Measurements from ENCODE around the gene MREG.
"Not testable (repeated sequence)": the region's sequence is repeated elsewhere in the genome, so short reads cannot be mapped to it uniquely, and the experiment has no call there.

The MREG gene

DNA sequence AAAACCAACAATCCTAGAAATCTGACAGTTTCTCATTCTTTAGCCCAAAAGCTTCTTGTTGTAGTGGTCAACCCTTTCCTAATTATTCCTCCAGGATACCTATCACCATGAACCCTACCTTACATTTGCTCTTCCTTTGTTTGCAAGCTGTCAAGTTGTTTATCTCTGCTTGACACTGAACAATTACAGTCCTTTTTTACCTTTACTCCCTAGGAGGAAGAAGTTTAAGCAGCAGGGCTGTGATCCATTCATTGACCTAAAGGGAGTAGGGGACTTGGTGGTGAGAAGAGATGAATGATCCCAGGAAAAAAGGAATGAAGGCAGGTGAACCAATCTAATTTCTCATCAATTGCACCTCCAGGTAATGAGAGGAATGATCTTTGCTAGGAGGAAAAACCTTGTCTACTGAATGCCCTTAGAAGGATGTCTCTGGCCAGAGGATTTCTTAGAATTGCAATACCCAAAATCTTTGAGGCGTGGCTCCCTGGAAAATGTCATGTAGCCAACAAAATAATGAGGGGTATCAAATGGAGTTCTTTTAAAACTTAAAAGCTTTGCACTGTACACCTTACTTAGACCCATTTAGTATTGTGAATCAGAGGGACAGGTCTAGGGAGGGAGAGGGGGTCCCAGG lies 47.7 kb downstream of the MREG start:
- no peak for DNase-seq (ENCODE audit: low read depth)
- no peak overlapping the region for H3K4me3 ChIP-seq (ENCODE audit: low read depth, low read length)
- TF ChIP-seq, protein P1, sequence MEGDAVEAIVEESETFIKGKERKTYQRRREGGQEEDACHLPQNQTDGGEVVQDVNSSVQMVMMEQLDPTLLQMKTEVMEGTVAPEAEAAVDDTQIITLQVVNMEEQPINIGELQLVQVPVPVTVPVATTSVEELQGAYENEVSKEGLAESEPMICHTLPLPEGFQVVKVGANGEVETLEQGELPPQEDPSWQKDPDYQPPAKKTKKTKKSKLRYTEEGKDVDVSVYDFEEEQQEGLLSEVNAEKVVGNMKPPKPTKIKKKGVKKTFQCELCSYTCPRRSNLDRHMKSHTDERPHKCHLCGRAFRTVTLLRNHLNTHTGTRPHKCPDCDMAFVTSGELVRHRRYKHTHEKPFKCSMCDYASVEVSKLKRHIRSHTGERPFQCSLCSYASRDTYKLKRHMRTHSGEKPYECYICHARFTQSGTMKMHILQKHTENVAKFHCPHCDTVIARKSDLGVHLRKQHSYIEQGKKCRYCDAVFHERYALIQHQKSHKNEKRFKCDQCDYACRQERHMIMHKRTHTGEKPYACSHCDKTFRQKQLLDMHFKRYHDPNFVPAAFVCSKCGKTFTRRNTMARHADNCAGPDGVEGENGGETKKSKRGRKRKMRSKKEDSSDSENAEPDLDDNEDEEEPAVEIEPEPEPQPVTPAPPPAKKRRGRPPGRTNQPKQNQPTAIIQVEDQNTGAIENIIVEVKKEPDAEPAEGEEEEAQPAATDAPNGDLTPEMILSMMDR (IDR thresholded peaks at IDR 0.05; ENCODE audit: insufficient read depth, low read depth, low read length, missing control alignments) = no peak

DNA sequence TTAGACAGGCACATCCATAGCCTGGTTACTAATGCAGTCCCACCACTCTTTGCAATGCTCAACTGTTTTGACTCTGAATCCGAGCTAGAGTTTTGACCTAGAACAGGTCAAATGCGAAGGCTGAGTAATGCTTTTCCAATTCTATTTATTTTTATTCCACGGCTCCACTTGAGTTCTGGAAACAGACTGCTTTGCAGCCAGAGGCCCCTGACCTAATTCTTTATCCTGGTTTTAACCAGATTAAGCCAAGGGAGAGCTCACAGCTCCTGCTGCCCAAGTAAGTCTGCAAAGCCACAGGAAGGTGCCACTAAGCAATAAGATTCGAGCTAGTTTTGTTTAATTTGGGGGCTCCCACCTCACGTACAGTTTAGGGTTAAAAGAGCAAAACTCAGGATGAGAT lies 51.4 kb downstream of the MREG start:
- DNase-seq (ENCODE audit: low read depth) = no peak
- no peak overlapping the region for H3K4me3 ChIP-seq (ENCODE audit: low read depth, low read length)
- TF ChIP-seq, protein P1 (IDR thresholded peaks at IDR 0.05; ENCODE audit: insufficient read depth, low read depth, low read length, missing control alignments) = no peak

DNA sequence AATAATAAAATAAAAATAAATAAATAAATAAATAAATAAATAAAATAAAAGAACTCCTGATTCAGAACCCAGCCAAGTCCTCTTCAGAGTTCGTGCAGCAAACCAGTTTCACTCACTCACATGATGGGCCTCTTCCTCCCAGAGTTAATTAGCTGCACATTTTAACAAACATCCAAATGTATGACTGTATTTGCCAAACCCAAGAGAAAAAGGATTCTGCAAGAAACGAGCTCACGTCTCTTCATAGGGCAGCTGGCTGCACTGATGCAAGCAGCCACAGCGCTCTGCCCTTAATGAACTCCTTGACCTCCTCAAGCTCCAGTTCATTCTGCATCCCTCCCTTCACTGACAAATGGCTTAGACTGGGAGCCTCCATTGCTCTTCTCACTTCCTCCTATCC lies 55.1 kb downstream of the MREG start:
- no peak for DNase-seq (ENCODE audit: low read depth)
- H3K4me3 ChIP-seq (ENCODE audit: low read depth, low read length) = no peak overlapping the region
- TF ChIP-seq, protein P1 (IDR thresholded peaks at IDR 0.05; ENCODE audit: insufficient read depth, low read depth, low read length, missing control alignments) = no peak

DNA sequence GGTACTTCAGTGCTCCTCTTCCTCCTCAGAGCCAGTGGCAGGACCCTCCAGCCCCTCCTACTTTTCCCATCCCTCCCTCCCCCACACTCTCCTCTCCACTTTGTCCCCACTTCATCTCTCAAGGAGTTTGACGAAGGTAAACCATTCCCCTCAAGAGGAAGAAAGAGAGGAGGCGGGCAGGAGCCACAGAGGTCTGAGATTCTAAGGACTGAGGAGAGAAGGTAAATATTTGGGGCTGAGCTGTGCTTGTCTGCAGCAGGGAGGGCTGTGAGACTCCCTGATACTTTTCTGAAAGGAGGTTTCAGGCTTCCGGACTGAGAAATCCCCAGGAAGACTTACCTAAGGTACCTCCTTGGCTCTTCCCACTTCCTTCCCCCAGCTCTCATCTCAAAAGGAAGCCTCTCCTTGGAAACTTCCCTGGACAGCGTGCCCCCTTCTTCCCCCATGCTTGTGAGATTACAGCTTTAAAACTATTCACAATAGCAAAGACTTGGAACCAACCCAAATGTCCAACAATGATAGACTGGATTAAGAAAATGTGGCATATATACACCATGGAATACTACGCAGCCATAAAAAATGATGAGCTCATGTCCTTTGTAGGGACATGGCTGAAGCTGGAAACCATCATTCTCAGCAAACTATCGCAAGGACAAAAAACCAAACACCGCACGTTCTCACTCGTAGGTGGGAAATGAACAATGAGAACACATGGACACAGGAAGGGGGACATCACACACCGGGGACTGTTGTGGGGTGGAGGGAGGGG lies 55.8 kb downstream of the MREG start:
- not testable (repeated sequence) for DNase-seq (ENCODE audit: low read depth); H3K4me3 ChIP-seq (ENCODE audit: low read depth, low read length)

DNA sequence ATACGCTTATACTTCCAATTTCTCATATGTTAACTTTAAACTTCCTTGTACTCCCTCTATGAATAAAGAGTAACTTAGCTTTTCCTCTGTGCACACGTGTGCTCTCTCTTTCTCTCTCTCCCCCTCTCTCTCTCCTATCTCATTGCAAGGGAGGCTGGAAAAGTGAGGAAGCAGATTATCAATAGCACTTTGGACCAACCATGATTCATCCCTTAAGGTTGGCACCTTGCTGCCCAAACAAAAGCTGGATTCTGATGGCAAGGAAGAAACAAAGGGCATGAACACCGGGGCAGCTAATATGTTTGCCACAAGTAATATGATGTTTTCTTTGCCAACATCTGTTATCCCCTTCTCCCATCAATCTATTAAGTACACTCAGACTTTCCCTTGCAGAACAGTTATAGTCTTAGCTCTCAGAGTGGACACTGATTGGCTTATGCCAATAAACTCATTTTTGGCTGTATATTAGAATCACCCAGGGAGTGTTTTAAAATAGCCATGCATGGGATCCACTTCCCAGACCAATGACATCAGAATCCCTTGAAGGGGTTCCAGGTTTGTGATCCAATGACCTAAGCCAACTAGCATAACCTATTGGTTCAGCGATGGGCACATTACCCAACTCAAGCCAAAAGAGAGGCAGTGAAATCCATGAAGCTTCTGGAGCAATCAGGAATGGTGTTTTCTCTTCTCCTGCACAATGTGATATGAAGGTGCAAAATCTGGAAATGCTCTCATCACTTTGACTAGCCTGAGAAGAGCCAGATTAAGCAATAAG lies 60.3 kb downstream of the MREG start:
- DNase-seq (ENCODE audit: low read depth) = no peak
- H3K4me3 ChIP-seq (ENCODE audit: low read depth, low read length) = no peak overlapping the region
- TF ChIP-seq, protein P1 (IDR thresholded peaks at IDR 0.05; ENCODE audit: insufficient read depth, low read depth, low read length, missing control alignments) = no peak

DNA sequence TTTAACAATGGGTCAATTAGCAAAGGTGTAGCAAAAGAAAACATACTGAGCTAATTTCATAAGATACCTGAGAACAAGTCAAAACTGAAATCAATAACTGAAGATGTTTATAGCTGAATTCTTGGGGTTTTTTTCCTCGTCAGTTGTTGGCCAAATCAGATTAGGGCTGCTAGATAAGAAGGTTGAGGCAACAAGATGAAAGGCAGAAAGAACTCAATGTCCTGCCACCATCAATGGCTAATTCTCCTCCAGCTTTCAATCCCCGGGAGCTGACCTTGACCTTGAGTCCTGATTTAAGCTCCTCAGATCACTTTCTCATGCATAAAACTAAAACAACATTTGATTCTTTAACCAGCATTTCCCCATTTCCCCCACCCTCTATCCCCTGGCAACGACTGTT lies 61.8 kb downstream of the MREG start:
- TF ChIP-seq, protein P1 (IDR thresholded peaks at IDR 0.05; ENCODE audit: insufficient read depth, low read depth, low read length, missing control alignments) = no peak
- no peak overlapping the region for H3K4me3 ChIP-seq (ENCODE audit: low read depth, low read length)
- no peak for DNase-seq (ENCODE audit: low read depth)

DNA sequence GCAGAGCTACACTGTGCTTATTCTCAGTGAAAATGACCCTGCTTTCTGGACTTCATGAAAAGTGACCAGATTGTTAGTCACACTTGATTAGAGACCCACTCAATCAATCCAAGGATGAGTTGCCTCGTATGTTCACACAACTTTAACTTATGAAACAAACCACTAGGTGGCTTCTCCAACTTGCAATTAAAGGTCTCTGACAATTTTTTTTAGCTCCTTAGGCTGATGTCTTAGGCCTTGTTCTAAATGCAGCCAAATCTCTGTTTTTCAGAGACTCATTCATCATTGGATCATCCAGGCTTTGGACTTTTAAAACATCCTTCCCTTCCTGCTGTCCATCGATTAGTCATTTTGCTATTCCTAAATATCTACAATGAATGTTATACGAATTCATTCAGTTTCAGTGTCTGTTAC lies 63.4 kb downstream of the MREG start:
- H3K4me3 ChIP-seq (ENCODE audit: low read depth, low read length) = no peak overlapping the region
- DNase-seq (ENCODE audit: low read depth) = peak; percentile 69
- TF ChIP-seq, protein P1 (IDR thresholded peaks at IDR 0.05; ENCODE audit: insufficient read depth, low read depth, low read length, missing control alignments) = peak; percentile 45
